ENCODE data around the gene IL17REL. TPM values are rescaled to one million over a fixed set of nuclear protein-coding genes. Genes with fewer than 3 reads are reported as not detected.
A peak's percentile ranks its signal among the peaks of the same experiment; 100 is the strongest.

The IL17REL gene
- total RNA-seq, 1 donor from 2014 or later, result not detected

- DNase-seq (ENCODE audit: low read depth) (no peak), FAIRE-seq (no peak)
- peaks cover 1% of the 10 kb centered on the region for H3K9me3 ChIP-seq (ENCODE audit: insufficient read depth, low read depth, low read length)
- no peaks in the 10 kb centered on the region for H4K20me1 ChIP-seq (ENCODE audit: insufficient read depth, low read length)
- Mint-ChIP-seq H3K9me3 (ENCODE audit: unreplicated experiment) (no peaks in the 10 kb centered on the region), H3K27me3 (ENCODE audit: low read depth, unreplicated experiment) (peaks cover 36% of the 10 kb centered on the region), H3K27ac (ENCODE audit: unreplicated experiment) (no peak overlapping the region), H3K4me1 (ENCODE audit: low read depth, unreplicated experiment) (peaks cover 2% of the 10 kb centered on the region), H3K4me3 (ENCODE audit: unreplicated experiment) (peak overlapping the region; percentile 27), H3K36me3 (ENCODE audit: low read depth, unreplicated experiment) (peaks cover 4% of the 10 kb centered on the region)
- H3K27me3 ChIP-seq (ENCODE audit: insufficient read depth, low read length), result peaks cover 12% of the 10 kb centered on the region
- H3K4me3 ChIP-seq (ENCODE audit: insufficient read depth, low read depth, low read length), result no peak overlapping the region
- TF ChIP-seq EZH2 (IDR thresholded peaks at IDR 0.05; ENCODE audit: insufficient read depth, low read length), result peak; percentile 43
- TF ChIP-seq CTCF (IDR thresholded peaks at IDR 0.05; ENCODE audit: insufficient read depth, low read depth, low read length), result no peak
- no peaks in the 10 kb centered on the region for H3K36me3 ChIP-seq (ENCODE audit: insufficient read depth, low read length)
- no peaks in the 10 kb centered on the region for H3K4me1 ChIP-seq (ENCODE audit: insufficient read depth, low read length)
- H3K9ac ChIP-seq (ENCODE audit: low read length), result no peak overlapping the region
- H3K4me2 ChIP-seq (ENCODE audit: low read length), result peak overlapping the region; percentile 26
- no peak overlapping the region for H2AFZ ChIP-seq (ENCODE audit: low read depth, low read length)
- no peak overlapping the region for H3K27ac ChIP-seq (ENCODE audit: low read depth, low read length)
- no peaks in the 10 kb centered on the region for H3K79me2 ChIP-seq (ENCODE audit: insufficient read depth, low read length)
Observed at GRCh38 chr22:50058906-50059880, 46.6 kb upstream of the IL17REL start.

DNA sequence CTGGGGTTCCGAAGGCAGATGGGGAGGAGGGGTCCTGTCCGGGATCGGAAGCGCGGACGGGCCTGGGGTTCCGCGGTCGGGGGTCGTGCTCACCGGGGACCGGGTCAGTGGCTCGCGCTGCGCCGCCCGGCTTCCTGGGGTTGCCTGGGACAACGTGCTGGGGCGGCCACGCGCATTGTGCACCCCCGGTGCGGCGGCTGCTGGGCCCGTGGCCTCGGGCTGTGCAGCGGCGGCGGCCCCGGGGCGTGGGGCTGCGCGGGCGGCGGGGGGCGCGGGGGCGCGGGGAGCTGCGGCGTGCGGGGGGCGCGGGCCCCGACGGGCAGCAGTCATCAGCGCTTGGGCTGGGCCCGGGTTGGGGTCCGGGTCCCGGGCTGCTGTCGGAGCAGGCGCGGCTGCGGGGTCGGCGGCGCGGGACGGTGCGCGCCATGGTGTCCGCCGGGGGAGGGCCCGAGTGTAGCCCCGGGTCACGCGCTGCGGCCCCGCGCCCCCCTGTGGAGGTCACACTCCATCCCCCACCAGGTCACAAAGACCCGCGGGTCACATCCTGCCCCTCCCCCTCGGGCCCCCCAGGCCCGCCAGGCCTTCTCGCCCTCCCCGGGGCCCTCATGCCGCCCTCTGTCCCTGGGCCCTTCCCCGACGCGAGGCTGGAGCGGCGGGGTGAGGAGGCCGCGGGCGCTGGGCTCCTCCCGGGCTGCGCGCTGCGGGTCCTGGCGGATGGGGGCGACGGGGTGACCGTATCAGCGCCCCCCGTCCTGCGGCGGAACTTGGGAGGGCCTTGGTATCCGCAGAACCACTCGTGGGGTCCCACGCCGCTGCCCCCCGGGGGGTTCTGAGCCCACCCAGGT, 45.7 kb upstream of the IL17REL start, which contains the start of gene TTLL8:
Gene TTLL8 (minus strand): TSS at position 238 of the 845 bp plus-strand sequence.
- Histone ChIP-seq H3K9me3 (ENCODE audit: insufficient read depth, low read depth, low read length) (peaks cover 11% of the 10 kb centered on the region), H3K9ac (ENCODE audit: low read length) (no peak within 1 kb of the TSS), H3K27me3 (ENCODE audit: insufficient read depth, low read length) (peaks cover 12% of the 10 kb centered on the region), H3K4me3 (ENCODE audit: insufficient read depth, low read depth, low read length) (no peak within 1 kb of the TSS), H3K79me2 (ENCODE audit: insufficient read depth, low read length) (no peaks in the 10 kb centered on the region), H3K36me3 (ENCODE audit: insufficient read depth, low read length) (no peaks in the 10 kb centered on the region), H3K4me2 (ENCODE audit: low read length) (peak within 1 kb of the TSS; percentile 26), H2AFZ (ENCODE audit: low read depth, low read length) (no peak within 1 kb of the TSS), H3K4me1 (ENCODE audit: insufficient read depth, low read length) (no peaks in the 10 kb centered on the region), H3K27ac (ENCODE audit: low read depth, low read length) (no peak within 1 kb of the TSS), H4K20me1 (ENCODE audit: insufficient read depth, low read length) (no peaks in the 10 kb centered on the region)
- DNase-seq (ENCODE audit: low read depth), result no peak
- Mint-ChIP-seq H3K27me3 (ENCODE audit: low read depth, unreplicated experiment) (peaks cover 40% of the 10 kb centered on the region), H3K36me3 (ENCODE audit: low read depth, unreplicated experiment) (peaks cover 4% of the 10 kb centered on the region), H3K4me1 (ENCODE audit: low read depth, unreplicated experiment) (peaks cover 2% of the 10 kb centered on the region), H3K9me3 (ENCODE audit: unreplicated experiment) (peaks cover 5% of the 10 kb centered on the region), H3K4me3 (ENCODE audit: unreplicated experiment) (peak within 1 kb of the TSS; percentile 27), H3K27ac (ENCODE audit: unreplicated experiment) (no peak within 1 kb of the TSS)
- TF ChIP-seq CTCF (IDR thresholded peaks at IDR 0.05; ENCODE audit: insufficient read depth, low read depth, low read length) (no peak), EZH2 (IDR thresholded peaks at IDR 0.05; ENCODE audit: insufficient read depth, low read length) (peak; percentile 97)
- FAIRE-seq, result no peak
